ENCODE measurements around the gene CRACDL. TPM values are rescaled to one million over a fixed set of nuclear protein-coding genes. Genes with fewer than 3 reads are reported as not detected.

CRACDL gene
- total and polyA plus RNA-seq, 2 experiments from 2014 or later = 0.06 to 0.32 TPM

- Histone ChIP-seq H3K36me3 (no peaks in the 10 kb centered on the region), H3K27ac (no peak overlapping the region), H3K9me3 (ENCODE audit: low read depth) (no peaks in the 10 kb centered on the region), H3K4me3 (no peak overlapping the region), H3K27me3 (no peaks in the 10 kb centered on the region), H3K4me1 (ENCODE audit: low read depth) (no peaks in the 10 kb centered on the region)
- no peak for TF ChIP-seq CTCF (IDR thresholded peaks at IDR 0.05; ENCODE audit: low read depth, low read length)
- no peak for DNase-seq (ENCODE audit: low read depth in 1 of 2, low spot score in 1 of 2)
Measured at GRCh38 chr2:98778151-98778550, 157.9 kb downstream of the CRACDL start.

- Histone ChIP-seq H3K27me3 (no peaks in the 10 kb centered on the region), H3K27ac (no peak overlapping the region), H3K9me3 (ENCODE audit: low read depth) (no peaks in the 10 kb centered on the region), H3K36me3 (no peaks in the 10 kb centered on the region), H3K4me3 (no peak overlapping the region), H3K4me1 (ENCODE audit: low read depth) (no peaks in the 10 kb centered on the region)
- TF ChIP-seq CTCF (IDR thresholded peaks at IDR 0.05; ENCODE audit: low read depth, low read length) = no peak
- no peak for DNase-seq (ENCODE audit: low read depth in 1 of 2, low spot score in 1 of 2)
Measured at GRCh38 chr2:98777710-98778109, 158.3 kb downstream of the CRACDL start.

DNA sequence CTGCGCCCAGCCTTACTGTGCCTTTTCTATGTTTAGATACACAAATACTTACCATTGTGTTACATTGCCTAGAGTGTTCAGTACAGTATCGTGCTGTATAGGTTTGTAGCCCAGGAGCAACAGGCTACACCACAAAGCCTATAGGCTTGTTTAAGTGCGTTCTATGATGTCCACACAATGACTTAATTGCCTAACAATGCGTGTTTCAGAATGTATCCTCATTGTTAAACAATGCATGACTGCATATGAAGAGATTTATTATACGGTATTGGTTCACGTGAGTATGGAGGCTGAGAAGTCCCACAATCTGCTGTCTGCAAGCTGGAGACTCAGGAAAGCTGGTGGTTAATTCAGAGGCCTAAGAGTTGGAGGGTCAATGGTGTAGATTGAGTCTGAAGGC lies 158.9 kb downstream of the CRACDL start:
- no peaks in the 10 kb centered on the region for H3K9me3 ChIP-seq (ENCODE audit: low read depth)
- DNase-seq (ENCODE audit: low read depth in 1 of 2, low spot score in 1 of 2) = no peak
- H3K36me3 ChIP-seq = no peaks in the 10 kb centered on the region
- TF ChIP-seq CTCF (IDR thresholded peaks at IDR 0.05; ENCODE audit: low read depth, low read length) = no peak
- no peak overlapping the region for H3K4me3 ChIP-seq
- no peaks in the 10 kb centered on the region for H3K27me3 ChIP-seq
- H3K27ac ChIP-seq = no peak overlapping the region
- H3K4me1 ChIP-seq (ENCODE audit: low read depth) = no peaks in the 10 kb centered on the region

GRCh38 chr2:98776136-98776535 lies 159.9 kb downstream of the CRACDL start:
- Histone ChIP-seq H3K4me3 (no peak overlapping the region), H3K4me1 (ENCODE audit: low read depth) (no peaks in the 10 kb centered on the region), H3K27me3 (no peaks in the 10 kb centered on the region), H3K36me3 (no peaks in the 10 kb centered on the region), H3K9me3 (ENCODE audit: low read depth) (no peaks in the 10 kb centered on the region), H3K27ac (no peak overlapping the region)
- DNase-seq (ENCODE audit: low read depth in 1 of 2, low spot score in 1 of 2) = no peak
- TF ChIP-seq CTCF (IDR thresholded peaks at IDR 0.05; ENCODE audit: low read depth, low read length) = no peak

DNA sequence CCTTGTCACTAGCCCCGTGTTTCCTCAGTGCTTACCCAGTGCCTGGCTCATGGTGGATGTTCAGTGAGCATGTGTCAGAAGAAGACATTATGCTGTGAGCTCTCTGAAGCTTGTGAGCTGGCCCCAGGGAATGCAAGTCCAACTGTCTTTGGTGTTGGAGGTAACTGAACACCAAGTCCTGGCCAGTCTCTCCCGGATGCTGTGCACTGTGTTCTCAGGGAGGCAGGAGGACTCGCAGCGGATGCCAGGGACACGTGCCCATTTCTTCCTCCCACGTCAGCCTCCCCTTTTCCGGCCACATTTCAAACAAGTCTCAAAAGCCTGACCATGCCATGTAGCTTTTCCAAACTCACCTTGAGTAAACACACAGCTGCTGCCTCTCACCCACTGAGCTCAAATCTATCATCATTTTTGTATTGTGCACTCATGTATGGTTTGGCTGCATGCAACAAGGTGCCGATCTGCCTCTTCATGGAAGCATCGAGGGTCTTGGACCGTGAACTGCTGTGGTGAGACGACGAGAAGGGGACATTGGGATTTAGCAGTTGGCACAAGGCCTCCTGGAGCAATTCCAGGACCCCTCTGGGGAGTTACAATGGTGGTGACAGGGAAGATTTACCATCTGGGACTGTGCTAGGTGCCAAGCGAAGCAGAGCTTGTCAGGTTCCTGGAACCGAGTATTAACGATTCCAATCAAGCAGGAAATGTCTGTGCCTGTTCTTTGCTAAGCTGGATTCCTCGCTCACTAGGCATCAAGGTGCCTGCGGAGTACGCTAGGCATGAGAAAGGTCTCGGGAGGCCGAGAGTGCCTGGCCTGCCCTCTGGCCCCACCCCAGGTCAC lies 160.7 kb downstream of the CRACDL start:
- Histone ChIP-seq H3K4me1 (ENCODE audit: low read depth) (no peaks in the 10 kb centered on the region), H3K9me3 (ENCODE audit: low read depth) (no peaks in the 10 kb centered on the region), H3K4me3 (no peak overlapping the region), H3K27me3 (no peaks in the 10 kb centered on the region), H3K36me3 (no peaks in the 10 kb centered on the region), H3K27ac (no peak overlapping the region)
- no peak for TF ChIP-seq CTCF (IDR thresholded peaks at IDR 0.05; ENCODE audit: low read depth, low read length)
- no peak for DNase-seq (ENCODE audit: low read depth in 1 of 2, low spot score in 1 of 2)

Measured in cardiac muscle cell (in vitro differentiated cells and primary cell).